GM12872 (cell line): Measurements from ENCODE around the gene CHST2.
A peak's percentile ranks its signal among the peaks of the same experiment; 100 is the strongest.

Source experiments
- CTCF ChIP-seq: IDR thresholded peaks from 3 replicates; pipeline ENCODE4 v1.5.1; 2011; ENCODE audit warnings: low read depth, mild to moderate bottlenecking, low read length, moderate library complexity; ENCODE audit not compliant: insufficient read depth

The CHST2 gene

GRCh38 chr3:143103652-143104051 is 15.9 kb upstream of the CHST2 start:
- no peak for TF ChIP-seq CTCF

- no peak for TF ChIP-seq CTCF
Measured at GRCh38 chr3:143105170-143105569, 14.4 kb upstream of the CHST2 start.

GRCh38 chr3:143109861-143110260 is 9.7 kb upstream of the CHST2 start:
- no peak for TF ChIP-seq CTCF

- no peak for TF ChIP-seq CTCF
Measured at GRCh38 chr3:143110371-143110770, 9.2 kb upstream of the CHST2 start.

- TF ChIP-seq CTCF = no peak
Measured at GRCh38 chr3:143118630-143119008, 952 bp upstream of the CHST2 start.

- no peak for TF ChIP-seq CTCF
Measured at GRCh38 chr3:143119974-143120715, 574 bp downstream of the CHST2 start.

GRCh38 chr3:143120716-143121240 is 1.2 kb downstream of the CHST2 start:
- peak; percentile 41; the same call in 2 of the 3 replicates for TF ChIP-seq CTCF
